Measurements from ENCODE around the gene RFX4.

RFX4 gene

GRCh38 chr12:106564678-106565329, 18.0 kb upstream of the RFX4 start:
- H4K20me1 ChIP-seq (ENCODE audit: insufficient read depth, low read length, poor library complexity, severe bottlenecking), result no peaks in the 10 kb centered on the region
- no peaks in the 10 kb centered on the region for H3K4me1 ChIP-seq (ENCODE audit: insufficient read depth, low read length, poor library complexity, severe bottlenecking)
- no peaks in the 10 kb centered on the region for H3F3A ChIP-seq (ENCODE audit: low read depth)
- H3K4me3 ChIP-seq (ENCODE audit: low read length, poor library complexity, severe bottlenecking), result no peak overlapping the region
- H3K9ac ChIP-seq (ENCODE audit: low read depth, low read length, poor library complexity, severe bottlenecking), result no peak overlapping the region
- no peaks in the 10 kb centered on the region for H3K36me3 ChIP-seq (ENCODE audit: insufficient read depth, low read length)
- no peaks in the 10 kb centered on the region for H3K9me3 ChIP-seq (ENCODE audit: insufficient read depth, low read depth, low read length)
- H3K4me2 ChIP-seq (ENCODE audit: low read depth, low read length, poor library complexity, severe bottlenecking), result no peak overlapping the region
- H3K9me2 ChIP-seq (replicated peaks; ENCODE audit: low read depth, low read length), result no peaks in the 10 kb centered on the region
- no peaks in the 10 kb centered on the region for H3K27me3 ChIP-seq (ENCODE audit: insufficient read depth, low read length, poor library complexity, severe bottlenecking)
- H2AFZ ChIP-seq (ENCODE audit: low read length), result no peak overlapping the region
- no peaks in the 10 kb centered on the region for H3K79me2 ChIP-seq (ENCODE audit: insufficient read depth, low read length)
- TF ChIP-seq EZH2phosphoT487 (IDR thresholded peaks at IDR 0.05; ENCODE audit: borderline replicate concordance), result no peak
- TF ChIP-seq CTCF (conservative IDR thresholded peaks at IDR 0.05; ENCODE audit: low read length), result no peak

GRCh38 chr12:106566771-106567170, 16.0 kb upstream of the RFX4 start:
- Histone ChIP-seq H4K20me1 (ENCODE audit: insufficient read depth, low read length, poor library complexity, severe bottlenecking) (no peaks in the 10 kb centered on the region), H3K4me2 (ENCODE audit: low read depth, low read length, poor library complexity, severe bottlenecking) (no peak overlapping the region), H3K9me2 (replicated peaks; ENCODE audit: low read depth, low read length) (no peaks in the 10 kb centered on the region), H3K79me2 (ENCODE audit: insufficient read depth, low read length) (no peaks in the 10 kb centered on the region), H3K4me3 (ENCODE audit: low read length, poor library complexity, severe bottlenecking) (no peak overlapping the region), H3K4me1 (ENCODE audit: insufficient read depth, low read length, poor library complexity, severe bottlenecking) (no peaks in the 10 kb centered on the region), H3K9ac (ENCODE audit: low read depth, low read length, poor library complexity, severe bottlenecking) (no peak overlapping the region), H2AFZ (ENCODE audit: low read length) (no peak overlapping the region), H3F3A (ENCODE audit: low read depth) (no peaks in the 10 kb centered on the region), H3K9me3 (ENCODE audit: insufficient read depth, low read depth, low read length) (no peaks in the 10 kb centered on the region), H3K27me3 (ENCODE audit: insufficient read depth, low read length, poor library complexity, severe bottlenecking) (no peaks in the 10 kb centered on the region), H3K36me3 (ENCODE audit: insufficient read depth, low read length) (no peaks in the 10 kb centered on the region)
- TF ChIP-seq CTCF (conservative IDR thresholded peaks at IDR 0.05; ENCODE audit: low read length), result no peak
- no peak for TF ChIP-seq EZH2phosphoT487 (IDR thresholded peaks at IDR 0.05; ENCODE audit: borderline replicate concordance)

- H3F3A ChIP-seq (ENCODE audit: low read depth), result no peaks in the 10 kb centered on the region
- H3K36me3 ChIP-seq (ENCODE audit: insufficient read depth, low read length), result no peaks in the 10 kb centered on the region
- no peaks in the 10 kb centered on the region for H3K4me1 ChIP-seq (ENCODE audit: insufficient read depth, low read length, poor library complexity, severe bottlenecking)
- H3K27me3 ChIP-seq (ENCODE audit: insufficient read depth, low read length, poor library complexity, severe bottlenecking), result no peaks in the 10 kb centered on the region
- H3K4me3 ChIP-seq (ENCODE audit: low read length, poor library complexity, severe bottlenecking), result no peak overlapping the region
- no peak for TF ChIP-seq CTCF (conservative IDR thresholded peaks at IDR 0.05; ENCODE audit: low read length)
- TF ChIP-seq EZH2phosphoT487 (IDR thresholded peaks at IDR 0.05; ENCODE audit: borderline replicate concordance), result no peak
- no peaks in the 10 kb centered on the region for H3K9me2 ChIP-seq (replicated peaks; ENCODE audit: low read depth, low read length)
- H3K79me2 ChIP-seq (ENCODE audit: insufficient read depth, low read length), result no peaks in the 10 kb centered on the region
- H3K4me2 ChIP-seq (ENCODE audit: low read depth, low read length, poor library complexity, severe bottlenecking), result no peak overlapping the region
- no peak overlapping the region for H3K9ac ChIP-seq (ENCODE audit: low read depth, low read length, poor library complexity, severe bottlenecking)
- H4K20me1 ChIP-seq (ENCODE audit: insufficient read depth, low read length, poor library complexity, severe bottlenecking), result no peaks in the 10 kb centered on the region
- H3K9me3 ChIP-seq (ENCODE audit: insufficient read depth, low read depth, low read length), result no peaks in the 10 kb centered on the region
- no peak overlapping the region for H2AFZ ChIP-seq (ENCODE audit: low read length)
Measured at GRCh38 chr12:106573239-106573638, 9.6 kb upstream of the RFX4 start.

Data from Loucy (cell line).